ENCODE results near the gene TIPRL.

The TIPRL gene

DNA sequence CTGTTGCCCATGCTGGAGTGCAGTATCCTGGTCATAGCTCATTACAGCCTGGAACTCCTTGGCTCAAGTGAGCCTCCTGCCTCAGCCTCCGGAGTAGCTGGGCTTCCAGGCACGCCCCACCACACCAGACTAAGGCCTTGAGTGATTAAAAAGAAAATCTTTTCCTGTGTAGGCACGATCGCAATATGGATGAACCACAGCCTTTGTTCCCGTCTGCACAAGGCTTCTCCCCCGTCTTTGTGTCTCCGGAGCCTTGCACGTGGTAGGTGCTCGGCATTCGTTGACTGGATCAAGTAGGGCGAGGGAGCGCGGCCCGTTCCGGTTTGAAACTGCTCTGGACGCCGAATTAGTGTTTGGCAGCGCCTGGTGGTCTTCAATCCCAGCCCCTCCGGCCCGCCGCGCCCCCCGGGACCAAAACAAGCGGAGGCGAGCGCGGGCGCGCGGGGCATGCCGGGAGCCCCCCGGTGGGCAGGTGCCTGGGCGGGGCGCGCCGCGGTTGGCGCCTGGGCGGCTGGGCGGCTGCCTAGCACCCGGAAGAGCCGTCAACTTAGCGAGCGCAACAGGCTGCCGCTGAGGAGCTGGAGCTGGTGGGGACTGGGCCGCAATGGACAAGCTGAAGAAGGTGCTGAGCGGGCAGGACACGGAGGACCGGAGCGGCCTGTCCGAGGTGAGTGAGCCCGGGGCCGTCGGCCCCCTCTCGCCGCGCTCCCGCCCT lies 46.9 kb downstream of the TIPRL start, which contains the start of gene SFT2D2:
TSS of gene SFT2D2 (plus strand) at position 529 of the 715 bp plus-strand sequence. CDS start at position 605, 76 bp downstream.
- peak within 1 kb of the TSS; percentile 96 for H2BK120ac ChIP-seq (ENCODE audit: insufficient read depth, low read length, poor library complexity)
- H4K12ac ChIP-seq (ENCODE audit: low read depth, low read length) = peak within 1 kb of the TSS; percentile 88
- H3K27ac ChIP-seq (ENCODE audit: low read depth, low read length) = peak within 1 kb of the TSS; percentile 65
- peaks cover 0 to 3% of the 10 kb centered on the region in 2 experiments for H3K36me3 ChIP-seq (ENCODE audit: control insufficient read depth in 1 of 2, insufficient read depth in 2 of 2, low read length in 2 of 2)
- peaks cover 15% of the 10 kb centered on the region for H3K79me1 ChIP-seq (ENCODE audit: low read length)
- H3K9me3 ChIP-seq (ENCODE audit: insufficient read depth, low read depth, low read length) = no peaks in the 10 kb centered on the region
- H4K8ac ChIP-seq (ENCODE audit: low read depth, low read length) = peak within 1 kb of the TSS; percentile 98
- H3K4ac ChIP-seq (ENCODE audit: low read depth, low read length) = peak within 1 kb of the TSS; percentile 95
- peak within 1 kb of the TSS; percentile 91 for H2BK5ac ChIP-seq (ENCODE audit: low read depth, low read length, poor library complexity)
- peak; percentile 61 to 79 for DNase-seq
- H3K4me3 ChIP-seq (ENCODE audit: low read depth, low read length) = peak within 1 kb of the TSS; percentile 89
- H3K9ac ChIP-seq (ENCODE audit: low read length) = peak within 1 kb of the TSS; percentile 83
- peak within 1 kb of the TSS; percentile 82 for H2AK5ac ChIP-seq (ENCODE audit: low read length)
- no CpG with 5 or more reads among the region's 58 CpGs for WGBS (ENCODE audit: extremely low coverage, insufficient coverage, insufficient read length)
- H4K91ac ChIP-seq (ENCODE audit: low read depth, low read length) = peak within 1 kb of the TSS; percentile 92
- H3K79me2 ChIP-seq (ENCODE audit: control insufficient read depth, insufficient read depth, low read length, poor library complexity) = peaks cover 14% of the 10 kb centered on the region
- peak within 1 kb of the TSS; percentile 18 for H2BK12ac ChIP-seq (ENCODE audit: low read length)
- H3K4me2 ChIP-seq (ENCODE audit: low read length) = peak within 1 kb of the TSS; percentile 70
- peaks cover 17 to 22% of the 10 kb centered on the region in 2 experiments for H3K4me1 ChIP-seq (ENCODE audit: control insufficient read depth in 1 of 2, insufficient read depth in 2 of 2, low read length in 2 of 2)
- H3K18ac ChIP-seq (ENCODE audit: low read length) = peak within 1 kb of the TSS; percentile 94
- no peaks in the 10 kb centered on the region for H3K27me3 ChIP-seq (ENCODE audit: insufficient read depth, low read length)
- H3K14ac ChIP-seq (ENCODE audit: low read length) = peak within 1 kb of the TSS; percentile 96
- no peak within 1 kb of the TSS for H3K23ac ChIP-seq (ENCODE audit: low read length)
- H2AFZ ChIP-seq (ENCODE audit: insufficient read depth, low read length, poor library complexity) = peak within 1 kb of the TSS; percentile 97

GRCh38 chr1:168227620-168228019 lies 48.9 kb downstream of the TIPRL start:
- peaks cover 19 to 25% of the 10 kb centered on the region in 2 experiments for H3K4me1 ChIP-seq (ENCODE audit: control insufficient read depth in 1 of 2, insufficient read depth in 2 of 2, low read length in 2 of 2)
- no peak overlapping the region for H4K12ac ChIP-seq (ENCODE audit: low read depth, low read length)
- H3K4me3 ChIP-seq (ENCODE audit: low read depth, low read length) = no peak overlapping the region
- H3K4ac ChIP-seq (ENCODE audit: low read depth, low read length) = peak overlapping the region; percentile 29
- no peak overlapping the region for H2BK12ac ChIP-seq (ENCODE audit: low read length)
- peak overlapping the region; percentile 11 for H3K4me2 ChIP-seq (ENCODE audit: low read length)
- H2BK5ac ChIP-seq (ENCODE audit: low read depth, low read length, poor library complexity) = no peak overlapping the region
- DNase-seq = no peak
- H3K27me3 ChIP-seq (ENCODE audit: insufficient read depth, low read length) = no peaks in the 10 kb centered on the region
- H3K23ac ChIP-seq (ENCODE audit: low read length) = no peak overlapping the region
- no peak overlapping the region for H2BK120ac ChIP-seq (ENCODE audit: insufficient read depth, low read length, poor library complexity)
- H3K9ac ChIP-seq (ENCODE audit: low read length) = no peak overlapping the region
- peaks cover 15% of the 10 kb centered on the region for H3K79me1 ChIP-seq (ENCODE audit: low read length)
- H4K8ac ChIP-seq (ENCODE audit: low read depth, low read length) = no peak overlapping the region
- no peak overlapping the region for H2AK5ac ChIP-seq (ENCODE audit: low read length)
- H3K79me2 ChIP-seq (ENCODE audit: control insufficient read depth, insufficient read depth, low read length, poor library complexity) = peaks cover 14% of the 10 kb centered on the region
- H3K14ac ChIP-seq (ENCODE audit: low read length) = no peak overlapping the region
- H3K36me3 ChIP-seq (ENCODE audit: control insufficient read depth in 1 of 2, insufficient read depth in 2 of 2, low read length in 2 of 2) = peaks cover 10% of the 10 kb centered on the region in 2 experiments
- WGBS (ENCODE audit: extremely low coverage, insufficient coverage, insufficient read length) = no CpG with 5 or more reads among the region's 7 CpGs
- H3K9me3 ChIP-seq (ENCODE audit: insufficient read depth, low read depth, low read length) = no peaks in the 10 kb centered on the region
- no peak overlapping the region for H4K91ac ChIP-seq (ENCODE audit: low read depth, low read length)
- no peak overlapping the region for H3K18ac ChIP-seq (ENCODE audit: low read length)
- no peak overlapping the region for H3K27ac ChIP-seq (ENCODE audit: low read depth, low read length)
- H2AFZ ChIP-seq (ENCODE audit: insufficient read depth, low read length, poor library complexity) = no peak overlapping the region

DNA sequence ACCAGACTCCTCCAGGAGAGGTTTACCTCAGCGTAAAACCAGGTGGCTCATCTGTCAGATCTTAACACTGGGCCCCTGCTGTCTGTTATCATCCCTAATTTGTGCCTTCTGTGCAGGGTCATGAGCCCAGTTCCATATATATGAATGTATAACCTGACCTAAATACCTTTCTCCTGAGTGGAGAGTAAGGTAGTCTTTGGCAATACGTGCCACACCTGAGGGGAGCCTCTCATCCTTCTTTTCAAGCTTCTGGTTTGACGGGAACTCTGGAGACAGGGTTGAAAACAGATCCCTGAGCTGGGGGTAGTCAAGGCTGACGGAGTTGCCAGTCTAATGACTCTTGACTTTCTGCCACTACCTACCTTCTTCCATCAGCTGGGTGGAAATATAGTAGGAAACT lies 51.1 kb downstream of the TIPRL start:
- no peak overlapping the region for H2AFZ ChIP-seq (ENCODE audit: insufficient read depth, low read length, poor library complexity)
- H3K79me2 ChIP-seq (ENCODE audit: control insufficient read depth, insufficient read depth, low read length, poor library complexity) = peaks cover 14% of the 10 kb centered on the region
- no peak overlapping the region for H3K14ac ChIP-seq (ENCODE audit: low read length)
- no peak overlapping the region for H2BK5ac ChIP-seq (ENCODE audit: low read depth, low read length, poor library complexity)
- no peak overlapping the region for H4K12ac ChIP-seq (ENCODE audit: low read depth, low read length)
- no peak overlapping the region for H2AK5ac ChIP-seq (ENCODE audit: low read length)
- no CpG with 5 or more reads among the region's 4 CpGs for WGBS (ENCODE audit: extremely low coverage, insufficient coverage, insufficient read length)
- H3K9me3 ChIP-seq (ENCODE audit: insufficient read depth, low read depth, low read length) = no peaks in the 10 kb centered on the region
- peak overlapping the region; percentile 53 for H3K18ac ChIP-seq (ENCODE audit: low read length)
- H3K23ac ChIP-seq (ENCODE audit: low read length) = no peak overlapping the region
- no peak overlapping the region for H3K9ac ChIP-seq (ENCODE audit: low read length)
- H3K4me1 ChIP-seq (ENCODE audit: control insufficient read depth in 1 of 2, insufficient read depth in 2 of 2, low read length in 2 of 2) = peaks cover 19 to 25% of the 10 kb centered on the region in 2 experiments
- H3K4me3 ChIP-seq (ENCODE audit: low read depth, low read length) = no peak overlapping the region
- H3K4me2 ChIP-seq (ENCODE audit: low read length) = no peak overlapping the region
- peaks cover 15% of the 10 kb centered on the region for H3K79me1 ChIP-seq (ENCODE audit: low read length)
- no peak overlapping the region for H4K8ac ChIP-seq (ENCODE audit: low read depth, low read length)
- no peak overlapping the region for H3K4ac ChIP-seq (ENCODE audit: low read depth, low read length)
- no peaks in the 10 kb centered on the region for H3K27me3 ChIP-seq (ENCODE audit: insufficient read depth, low read length)
- peaks cover 16 to 18% of the 10 kb centered on the region in 2 experiments for H3K36me3 ChIP-seq (ENCODE audit: control insufficient read depth in 1 of 2, insufficient read depth in 2 of 2, low read length in 2 of 2)
- H2BK120ac ChIP-seq (ENCODE audit: insufficient read depth, low read length, poor library complexity) = no peak overlapping the region
- H3K27ac ChIP-seq (ENCODE audit: low read depth, low read length) = no peak overlapping the region
- DNase-seq = peak; percentile 88 to 91
- no peak overlapping the region for H4K91ac ChIP-seq (ENCODE audit: low read depth, low read length)
- H2BK12ac ChIP-seq (ENCODE audit: low read length) = no peak overlapping the region

DNA sequence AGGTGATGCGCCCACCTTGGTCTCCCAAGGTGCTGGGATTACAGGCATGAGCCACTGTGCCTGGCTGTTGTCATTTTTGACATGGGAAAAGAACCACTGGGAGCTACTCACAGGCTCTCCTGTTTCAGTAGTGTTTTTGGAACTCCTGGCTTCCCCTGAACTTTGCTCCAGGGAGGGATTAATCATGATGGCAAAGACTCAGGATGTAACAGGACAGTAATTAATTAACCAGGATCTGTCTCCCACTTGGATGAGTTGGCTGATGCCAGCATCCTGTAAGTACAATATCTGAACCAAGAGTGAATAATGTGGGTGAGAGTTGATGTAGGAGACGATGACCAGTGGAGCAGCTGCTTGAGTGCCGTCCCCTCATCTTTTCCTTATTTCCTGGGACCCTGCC lies 51.9 kb downstream of the TIPRL start:
- Histone ChIP-seq H3K9ac (ENCODE audit: low read length) (no peak overlapping the region), H3K14ac (ENCODE audit: low read length) (no peak overlapping the region), H2BK5ac (ENCODE audit: low read depth, low read length, poor library complexity) (no peak overlapping the region), H3K36me3 (ENCODE audit: control insufficient read depth in 1 of 2, insufficient read depth in 2 of 2, low read length in 2 of 2) (peaks cover 16 to 18% of the 10 kb centered on the region in 2 experiments), H4K8ac (ENCODE audit: low read depth, low read length) (no peak overlapping the region), H2AK5ac (ENCODE audit: low read length) (no peak overlapping the region), H2BK120ac (ENCODE audit: insufficient read depth, low read length, poor library complexity) (no peak overlapping the region), H4K12ac (ENCODE audit: low read depth, low read length) (no peak overlapping the region), H3K4me1 (ENCODE audit: control insufficient read depth in 1 of 2, insufficient read depth in 2 of 2, low read length in 2 of 2) (peaks cover 16 to 27% of the 10 kb centered on the region in 2 experiments), H3K4me2 (ENCODE audit: low read length) (no peak overlapping the region), H2AFZ (ENCODE audit: insufficient read depth, low read length, poor library complexity) (no peak overlapping the region), H3K23ac (ENCODE audit: low read length) (no peak overlapping the region), H4K91ac (ENCODE audit: low read depth, low read length) (no peak overlapping the region), H3K27ac (ENCODE audit: low read depth, low read length) (no peak overlapping the region), H3K27me3 (ENCODE audit: insufficient read depth, low read length) (no peaks in the 10 kb centered on the region), H3K4ac (ENCODE audit: low read depth, low read length) (no peak overlapping the region), H2BK12ac (ENCODE audit: low read length) (no peak overlapping the region), H3K4me3 (ENCODE audit: low read depth, low read length) (no peak overlapping the region), H3K79me1 (ENCODE audit: low read length) (peaks cover 12% of the 10 kb centered on the region), H3K18ac (ENCODE audit: low read length) (no peak overlapping the region), H3K79me2 (ENCODE audit: control insufficient read depth, insufficient read depth, low read length, poor library complexity) (peaks cover 10% of the 10 kb centered on the region), H3K9me3 (ENCODE audit: insufficient read depth, low read depth, low read length) (no peaks in the 10 kb centered on the region)
- peak; percentile 24 to 58 for DNase-seq
- WGBS (ENCODE audit: extremely low coverage, insufficient coverage, insufficient read length) = no CpG with 5 or more reads among the region's 3 CpGs
